Measurements from ENCODE around the gene NFIC. TPM values are rescaled to one million over a fixed set of nuclear protein-coding genes. Genes with fewer than 3 reads are reported as not detected.

Gene NFIC
- total and polyA plus RNA-seq, 10 of the 15 experiments (the other 5 are each of a cell fraction or from before 2014, with no cell fraction given) = 0.71 to 53.5 (median 10.2) TPM

- TF ChIP-seq PRDM15 (CRISPR knock-in tag; IDR thresholded peaks at IDR 0.05) (no peak), SIN3A (IDR thresholded peaks at IDR 0.05; ENCODE audit: low read depth, low read length) (no peak), RAD21 (IDR thresholded peaks at IDR 0.05; ENCODE audit: insufficient read depth, low read depth, low read length) (no peak), KDM1A (IDR thresholded peaks at IDR 0.05; ENCODE audit: borderline replicate concordance) (no peak), FOXM1 (IDR thresholded peaks at IDR 0.05; ENCODE audit: low read depth, low read length) (no peak), MLLT1 (IDR thresholded peaks at IDR 0.05) (no peak), SPI1 (IDR thresholded peaks at IDR 0.05; ENCODE audit: borderline replicate concordance, insufficient read depth, low read depth, low read length) (no peak), RBBP5 (conservative IDR thresholded peaks at IDR 0.05) (no peak)
Measured at GRCh38 chr19:3368441-3368795, 2.0 kb downstream of the NFIC start (continued).
